K562 (cell line): ENCODE data around the gene ZRANB1.

Experiments used
- BCLAF1 ChIP-seq, 2 experiments: fragments of 450-650 bp in 1 of 2; IDR thresholded peaks; 2 replicates each; pipeline ENCODE4 v1.6.1; 2011 to 2017; ENCODE audit warnings: low read depth in 2 of 2, antibody characterized with exemption in 1 of 2, borderline replicate concordance in 1 of 2, low read length in 1 of 2, mild to moderate bottlenecking in 1 of 2, mixed read lengths in 1 of 2; ENCODE audit not compliant: control insufficient read depth in 1 of 2
- CAMTA2 ChIP-seq: fragments of 250-450 bp; sonication (Bioruptor Pico); conservative IDR thresholded peaks from 2 replicates; pipeline ENCODE4 v1.5.1; 2022
- CTCF ChIP-seq, 3 experiments: IDR thresholded peaks in 2 of 3; conservative IDR thresholded peaks in 1 of 3; 2 replicates each; pipeline ENCODE4 v1.5.1; 2011 to 2012; ENCODE audit warnings: low read length in 3 of 3, mild to moderate bottlenecking in 3 of 3, control low read depth in 2 of 3, improper control_type of control experiment in 1 of 3, inconsistent platforms in 1 of 3, low read depth in 1 of 3, mixed read lengths in 1 of 3, moderate library complexity in 1 of 3; ENCODE audit not compliant: insufficient read depth in 2 of 3
- ETV6 ChIP-seq, 3 experiments: fragments of 150-350 bp in 1 of 3; sonication (generic) in 1 of 3; formaldehyde crosslinking in 1 of 3; IDR thresholded peaks; 2 replicates each; pipeline versions ENCODE4 v1.6.1 to v1.8.0; 2014 to 2022; ENCODE audit warnings: borderline replicate concordance in 2 of 3, low read depth in 2 of 3, antibody characterized with exemption in 1 of 3, low read length in 1 of 3, mild to moderate bottlenecking in 1 of 3, missing genetic modification reagents in 1 of 3
- EZH2 ChIP-seq: IDR thresholded peaks from 2 replicates; pipeline ENCODE4 v1.6.1; 2012; ENCODE audit warnings: low read depth, mild to moderate bottlenecking, inconsistent platforms, low read length, borderline replicate concordance
- FOXJ3 ChIP-seq: sonication (generic); formaldehyde crosslinking; IDR thresholded peaks from 2 replicates; pipeline ENCODE4 v1.4.0; 2020; ENCODE audit warnings: mild to moderate bottlenecking, missing genetic modification reagents
- FOXM1 ChIP-seq, 2 experiments: fragments of 450-650 bp in 1 of 2; sonication (generic) in 1 of 2; formaldehyde crosslinking in 1 of 2; IDR thresholded peaks; 2 replicates each; pipeline versions ENCODE4 v1.6.1 to v1.9.0; 2017 to 2022; ENCODE audit warnings: low read depth in 2 of 2, mild to moderate bottlenecking in 2 of 2, missing genetic modification reagents in 1 of 2, moderate library complexity in 1 of 2
- MEF2A ChIP-seq: IDR thresholded peaks from 2 replicates; pipeline ENCODE4 v1.6.1; 2011; ENCODE audit warnings: low read depth, mild to moderate bottlenecking, low read length, moderate library complexity; ENCODE audit not compliant: control insufficient read depth
- NFRKB ChIP-seq: fragments of 450-650 bp; IDR thresholded peaks from 2 replicates; pipeline ENCODE4 v1.6.1; 2016; ENCODE audit warnings: low read depth
- POLR2A ChIP-seq: fragments of 450-650 bp; conservative IDR thresholded peaks from 2 replicates; pipeline ENCODE4 v1.6.1; 2016
- SAFB2 ChIP-seq: fragments of 200-400 bp; formaldehyde crosslinking; IDR thresholded peaks from 2 replicates; pipeline ENCODE4 v1.6.1; 2018; ENCODE audit warnings: borderline replicate concordance, low read length, low read depth, moderate library complexity; ENCODE audit not compliant: severe bottlenecking
- TRIM25 ChIP-seq: fragments of 450-650 bp; IDR thresholded peaks from 2 replicates; pipeline ENCODE4 v1.7.0; 2016; ENCODE audit warnings: borderline replicate concordance
- ZBTB43 ChIP-seq: sonication (generic); formaldehyde crosslinking; IDR thresholded peaks from 2 replicates; pipeline ENCODE4 v1.8.0; 2023; ENCODE audit warnings: mild to moderate bottlenecking, missing genetic modification reagents
- ZBTB7A ChIP-seq: IDR thresholded peaks from 2 replicates; pipeline ENCODE4 v1.6.1; 2011; ENCODE audit warnings: low read depth, mild to moderate bottlenecking, low read length, moderate library complexity, borderline replicate concordance; ENCODE audit not compliant: control insufficient read depth

- TF ChIP-seq TRIM25 = no peak
- no peak for TF ChIP-seq SAFB2
- TF ChIP-seq CTCF (IDR thresholded peaks at IDR 0.05 in 2 of 3, conservative IDR thresholded peaks at IDR 0.05 in 1 of 3; ENCODE audit: insufficient read depth in 2 of 3, low read depth in 1 of 3, low read length in 3 of 3) = no peak
- TF ChIP-seq MEF2A = no peak
- TF ChIP-seq ZBTB7A = no peak
- no peak for TF ChIP-seq ETV6 (IDR thresholded peaks at IDR 0.05; ENCODE audit: borderline replicate concordance in 1 of 2, low read depth in 2 of 2, low read length in 1 of 2)
- no peak for TF ChIP-seq ETV6 (CRISPR knock-in tag; IDR thresholded peaks at IDR 0.05; ENCODE audit: borderline replicate concordance)
- TF ChIP-seq ZBTB43 (CRISPR knock-in tag) = no peak
- TF ChIP-seq NFRKB = no peak
- TF ChIP-seq EZH2 = no peak
- TF ChIP-seq FOXM1 (IDR thresholded peaks at IDR 0.05; ENCODE audit: low read depth) = no peak
- TF ChIP-seq FOXM1 (CRISPR knock-in tag; IDR thresholded peaks at IDR 0.05; ENCODE audit: low read depth) = no peak
- no peak for TF ChIP-seq POLR2A
- TF ChIP-seq BCLAF1 (IDR thresholded peaks at IDR 0.05; ENCODE audit: borderline replicate concordance in 1 of 2, control insufficient read depth in 1 of 2, low read depth in 2 of 2, low read length in 1 of 2) = no peak
- TF ChIP-seq CAMTA2 (CRISPR knock-in tag) = no peak
- TF ChIP-seq FOXJ3 (CRISPR knock-in tag) = no peak
These were observed 18.2 kb upstream of the ZRANB1 start for GRCh38 chr10:124923684-124924083.
